ENCODE data around the gene KRTAP4-7. TPM values are rescaled to one million over a fixed set of nuclear protein-coding genes. Genes with fewer than 3 reads are reported as not detected.
"Not testable (repeated sequence)": the region's sequence is repeated elsewhere in the genome, so short reads cannot be mapped to it uniquely, and the experiment has no call there.

The KRTAP4-7 gene
- total RNA-seq, 4 donors from 2014 or later = not detected

GRCh38 chr17:41049110-41049509, 34.8 kb upstream of the KRTAP4-7 start:
- no peak overlapping the region for H3K27ac ChIP-seq
- H3K4me3 ChIP-seq = no peak overlapping the region

GRCh38 chr17:41052566-41052965, 31.4 kb upstream of the KRTAP4-7 start:
- H3K9me3 ChIP-seq = no peaks in the 10 kb centered on the region
- no peaks in the 10 kb centered on the region for H3K36me3 ChIP-seq
- no peak for DNase-seq
- peaks cover 0 to 6% of the 10 kb centered on the region in 2 donors for H3K27me3 ChIP-seq
- TF ChIP-seq CTCF (IDR thresholded peaks at IDR 0.05) = no peak
- TF ChIP-seq POLR2A (IDR thresholded peaks at IDR 0.05) = no peak
- H3K27ac ChIP-seq = no peak overlapping the region
- no peak overlapping the region for H3K4me3 ChIP-seq
- no peaks in the 10 kb centered on the region for H3K4me1 ChIP-seq

More at GRCh38 chr17:41049110-41049509, 34.8 kb upstream of the KRTAP4-7 start:
- Histone ChIP-seq H3K9me3 (no peaks in the 10 kb centered on the region), H3K4me1 (no peaks in the 10 kb centered on the region), H3K27me3 (peaks cover 0 to 6% of the 10 kb centered on the region in 2 donors), H3K36me3 (no peaks in the 10 kb centered on the region)
- no peak for TF ChIP-seq CTCF (IDR thresholded peaks at IDR 0.05)
- no peak for TF ChIP-seq POLR2A (IDR thresholded peaks at IDR 0.05)
- no peak for DNase-seq

GRCh38 chr17:41054025-41054424, 29.9 kb upstream of the KRTAP4-7 start:
- H3K27me3 ChIP-seq = peaks cover 0 to under 1% of the 10 kb centered on the region in 2 donors
- no peak overlapping the region for H3K27ac ChIP-seq
- DNase-seq = no peak
- no peaks in the 10 kb centered on the region for H3K4me1 ChIP-seq
- TF ChIP-seq CTCF (IDR thresholded peaks at IDR 0.05) = no peak
- no peak for TF ChIP-seq POLR2A (IDR thresholded peaks at IDR 0.05)
- H3K4me3 ChIP-seq = no peak overlapping the region
- no peaks in the 10 kb centered on the region for H3K36me3 ChIP-seq
- no peaks in the 10 kb centered on the region for H3K9me3 ChIP-seq

GRCh38 chr17:41054556-41054955, 29.4 kb upstream of the KRTAP4-7 start:
- H3K4me3 ChIP-seq, H3K27me3 ChIP-seq, H3K36me3 ChIP-seq, H3K27ac ChIP-seq, H3K9me3 ChIP-seq, DNase-seq, H3K4me1 ChIP-seq: not testable (repeated sequence)

GRCh38 chr17:41055130-41055529, 28.8 kb upstream of the KRTAP4-7 start, which contains the start of gene KRTAP2-2:
Gene KRTAP2-2, minus strand, starts transcription at chr17:41055230. Its CDS starts 19 bp downstream, at chr17:41055211.
- H3K27me3 ChIP-seq, H3K9me3 ChIP-seq, H3K27ac ChIP-seq, H3K36me3 ChIP-seq, H3K4me3 ChIP-seq, DNase-seq, H3K4me1 ChIP-seq: not testable (repeated sequence)

GRCh38 chr17:41057547-41057946, 26.4 kb upstream of the KRTAP4-7 start:
- DNase-seq = no peak
- Histone ChIP-seq H3K4me3 (no peak overlapping the region), H3K27ac (no peak overlapping the region), H3K9me3 (no peaks in the 10 kb centered on the region), H3K27me3 (no peaks in the 10 kb centered on the region), H3K36me3 (no peaks in the 10 kb centered on the region), H3K4me1 (no peaks in the 10 kb centered on the region)
- TF ChIP-seq POLR2A (IDR thresholded peaks at IDR 0.05) (no peak), CTCF (IDR thresholded peaks at IDR 0.05) (no peak)

GRCh38 chr17:41058741-41059140, 25.2 kb upstream of the KRTAP4-7 start:
- H3K4me1 ChIP-seq = no peaks in the 10 kb centered on the region
- no peak overlapping the region for H3K27ac ChIP-seq
- no peaks in the 10 kb centered on the region for H3K27me3 ChIP-seq
- no peaks in the 10 kb centered on the region for H3K9me3 ChIP-seq
- H3K4me3 ChIP-seq = no peak overlapping the region
- no peak for TF ChIP-seq POLR2A (IDR thresholded peaks at IDR 0.05)
- TF ChIP-seq CTCF (IDR thresholded peaks at IDR 0.05) = no peak
- no peaks in the 10 kb centered on the region for H3K36me3 ChIP-seq
- no peak for DNase-seq

- H3K36me3 ChIP-seq = not testable (repeated sequence)
Observed at GRCh38 chr17:41059276-41060051, 24.5 kb upstream of the KRTAP4-7 start.

More at GRCh38 chr17:41059276-41060051, 24.5 kb upstream of the KRTAP4-7 start:
- H3K4me1 ChIP-seq, DNase-seq, H3K27ac ChIP-seq, H3K4me3 ChIP-seq, H3K9me3 ChIP-seq, H3K27me3 ChIP-seq: not testable (repeated sequence)
